PC-3 (cell line): Measurements from ENCODE around the gene RMND5B. TPM values are rescaled to one million over a fixed set of nuclear protein-coding genes. Genes with fewer than 3 reads are reported as not detected.
A peak's percentile ranks its signal among the peaks of the same experiment; 100 is the strongest.

ENCODE experiments used
- ATAC-seq: fragments of 200-7000 bp; cut with Tn5 transposase; 2 replicates; pipeline ENCODE4 v1.9.1; 2020; ENCODE audit warnings: mild to moderate bottlenecking, moderate library complexity
- Bru-seq: library from RNA; stranded (reverse); fragments of 400-500 nt; gene quantifications from one replicate; lab custom pipeline; 2021; lab: Mats Ljungman, UMichigan
- BruChase-seq, 2 experiments: library from RNA; stranded (reverse); fragments of 400-500 nt; gene quantifications; one replicate each; lab custom pipeline; 2021; lab: Mats Ljungman, UMichigan
- BruUV-seq: library from RNA; stranded (reverse); fragments of 400-500 nt; replicated peaks from 2 replicates; lab custom pipeline; 2021; lab: Mats Ljungman, UMichigan
- CTCF ChIA-PET: fragments of 300-600 bp; sonication (Branson Sonifier 250); formaldehyde crosslinking; loops from one replicate; lab custom pipeline; 2022; ENCODE audit warnings: antibody characterized with exemption; lab: Charles Lee
- POLR2A ChIA-PET: fragments of 300-600 bp; sonication (Branson Sonifier 250); formaldehyde crosslinking; loops from one replicate; lab custom pipeline; 2022; ENCODE audit warnings: antibody characterized with exemption; ENCODE audit not compliant: unreplicated experiment; lab: Charles Lee
- DNase-seq: peaks from one replicate; pipeline ENCODE4 v3.0.0-alpha.2; 2015
- H2AFZ ChIP-seq: fragments of 300-600 bp; sonication (generic); 2 replicates; pipeline ENCODE4 v1.6.0; 2016; ENCODE audit warnings: antibody characterized with exemption, low read length
- H3F3A ChIP-seq: fragments of 300-600 bp; sonication (generic); one replicate; pipeline ENCODE4 v1.6.0; 2017; ENCODE audit warnings: antibody characterized with exemption, low read length, control low read depth, mild to moderate bottlenecking; ENCODE audit not compliant: unreplicated experiment
- H3K27ac ChIP-seq: fragments of 300-600 bp; sonication (generic); 2 replicates; pipeline ENCODE4 v1.5.1; 2016; ENCODE audit warnings: mild to moderate bottlenecking, low read length
- H3K27me3 ChIP-seq: fragments of 300-600 bp; sonication (generic); 2 replicates; pipeline ENCODE4 v1.6.1; 2016; ENCODE audit warnings: low read length, mixed read lengths
- H3K36me3 ChIP-seq: fragments of 300-600 bp; sonication (generic); 2 replicates; pipeline ENCODE4 v1.6.1; 2016; ENCODE audit warnings: low read depth, mixed run types, low read length, mixed read lengths
- H3K4me1 ChIP-seq: fragments of 300-600 bp; sonication (generic); 2 replicates; pipeline ENCODE4 v1.5.1; 2016; ENCODE audit warnings: low read length; ENCODE audit not compliant: insufficient read depth
- H3K4me2 ChIP-seq: fragments of 300-600 bp; sonication (generic); 2 replicates; pipeline ENCODE4 v1.6.0; 2016; ENCODE audit warnings: low read length
- H3K4me3 ChIP-seq: fragments of 300-600 bp; sonication (generic); 2 replicates; pipeline ENCODE4 v1.5.1; 2016; ENCODE audit warnings: mild to moderate bottlenecking, low read length, mixed read lengths
- H3K79me2 ChIP-seq: fragments of 300-600 bp; sonication (generic); 2 replicates; pipeline ENCODE4 v1.6.1; 2017; ENCODE audit warnings: low read length, mixed read lengths
- H3K9ac ChIP-seq: fragments of 300-600 bp; sonication (generic); 2 replicates; pipeline ENCODE4 v1.6.0; 2016; ENCODE audit warnings: mild to moderate bottlenecking, low read length
- H3K9me2 ChIP-seq: fragments of 300-600 bp; sonication (generic); replicated peaks from 2 replicates; pipeline ENCODE4 v1.6.1; 2016; ENCODE audit warnings: mixed run types, low read length, mixed read lengths
- H3K9me3 ChIP-seq: fragments of 300-600 bp; sonication (generic); 2 replicates; pipeline ENCODE4 v1.6.1; 2016; ENCODE audit warnings: low read length, mixed read lengths
- H4K20me1 ChIP-seq: fragments of 300-600 bp; sonication (generic); 2 replicates; pipeline ENCODE4 v1.6.1; 2016; ENCODE audit warnings: low read length, mixed read lengths
- CTCF ChIP-seq: fragments of 300-600 bp; sonication (generic); conservative IDR thresholded peaks from 2 replicates; pipeline ENCODE4 v1.5.1; 2017; ENCODE audit warnings: antibody characterized with exemption, low read depth, mild to moderate bottlenecking, low read length
- EZH2 ChIP-seq: fragments of 300-600 bp; sonication (generic); IDR thresholded peaks from one replicate; pipeline ENCODE4 v1.6.1; 2017; ENCODE audit warnings: antibody characterized with exemption, mild to moderate bottlenecking, low read length; ENCODE audit not compliant: unreplicated experiment
- EZH2phosphoT487 ChIP-seq: fragments of 300-600 bp; sonication (generic); IDR thresholded peaks from 2 replicates; pipeline ENCODE4 v1.6.1; 2018; ENCODE audit warnings: mild to moderate bottlenecking, antibody characterized with exemption, low read length, borderline replicate concordance
- intact Hi-C: fragments of 100-400 bp; cut with micrococcal nuclease; formaldehyde crosslinking; loops from 2 replicates; pipeline ENCODE4 v1.9.0; 2023
- long read RNA-seq: library from polyadenylated mRNA; unstranded; transcript quantifications from one replicate; pipeline ENCODE4 v2.0.0, GENCODE V29; 2021; ENCODE audit not compliant: unreplicated experiment
- total RNA-seq: library from RNA; depleted of rRNA; stranded (reverse); fragments of >200 nt; gene quantifications from 2 replicates; pipeline ENCODE4 v1.2.3, GENCODE V29; 2014; rRNA removed

The RMND5B gene
- total RNA-seq: 33.2 and 36.4 TPM in 2 replicates
- percentile 76 among the genes with signal in this experiment for Bru-seq, nascent RNA
- percentile 77 among the genes with signal in this experiment for BruChase-seq, experiment 1, labeled RNA remaining after a 6-hour chase
- BruChase-seq, experiment 2, labeled RNA remaining after a 2-hour chase: percentile 76 among the genes with signal in this experiment
- long read RNA-seq, transcript RMND5B-201 (11 exons, 1,929 nt): major isoform, 31 of 145 reads
- long read RNA-seq, partial matches to known transcripts: 53 of 145 reads
- long read RNA-seq, other reads (novel, unspliced or antisense): 59 of 145 reads

- peak within 1 kb of the TSS; percentile 90 for H3K4me2 ChIP-seq
- peak within 1 kb of the TSS; percentile 100 for H3K4me3 ChIP-seq
- H3K9me2 ChIP-seq: no peaks in the 10 kb centered on the region
- intact Hi-C loops: loop anchor here (1.0 kb wide), 1 partner anchor 22 kb away; the partner anchor contains the start of gene NHP2
- no peaks in the 10 kb centered on the region for H3K9me3 ChIP-seq
- H3F3A ChIP-seq: no peaks in the 10 kb centered on the region
- H3K36me3 ChIP-seq: no peaks in the 10 kb centered on the region
- POLR2A ChIA-PET: no interaction called here
- TF ChIP-seq EZH2phosphoT487: no peak
- no peak for TF ChIP-seq EZH2
- no peak for TF ChIP-seq CTCF
- peak within 1 kb of the TSS; percentile 43 for H3K27ac ChIP-seq
- peaks cover 22% of the 10 kb centered on the region for H3K79me2 ChIP-seq
- H4K20me1 ChIP-seq: no peaks in the 10 kb centered on the region
- no TSS peak for BruUV-seq
- peak within 1 kb of the TSS; percentile 88 for H2AFZ ChIP-seq
- H3K9ac ChIP-seq: peak within 1 kb of the TSS; percentile 88
- CTCF ChIA-PET: no interaction called here
- DNase-seq (peak; percentile 87), ATAC-seq (peak; percentile 88)
- no peaks in the 10 kb centered on the region for H3K27me3 ChIP-seq
- H3K4me1 ChIP-seq: peaks cover 16% of the 10 kb centered on the region; the same call in 1 of the 2 replicates
These were observed at the start of gene RMND5B for GRCh38 chr5:178130576-178131445. Gene RMND5B, plus strand, starts transcription at chr5:178131014. Its CDS starts 7,106 bp downstream, at chr5:178138120.

DNA sequence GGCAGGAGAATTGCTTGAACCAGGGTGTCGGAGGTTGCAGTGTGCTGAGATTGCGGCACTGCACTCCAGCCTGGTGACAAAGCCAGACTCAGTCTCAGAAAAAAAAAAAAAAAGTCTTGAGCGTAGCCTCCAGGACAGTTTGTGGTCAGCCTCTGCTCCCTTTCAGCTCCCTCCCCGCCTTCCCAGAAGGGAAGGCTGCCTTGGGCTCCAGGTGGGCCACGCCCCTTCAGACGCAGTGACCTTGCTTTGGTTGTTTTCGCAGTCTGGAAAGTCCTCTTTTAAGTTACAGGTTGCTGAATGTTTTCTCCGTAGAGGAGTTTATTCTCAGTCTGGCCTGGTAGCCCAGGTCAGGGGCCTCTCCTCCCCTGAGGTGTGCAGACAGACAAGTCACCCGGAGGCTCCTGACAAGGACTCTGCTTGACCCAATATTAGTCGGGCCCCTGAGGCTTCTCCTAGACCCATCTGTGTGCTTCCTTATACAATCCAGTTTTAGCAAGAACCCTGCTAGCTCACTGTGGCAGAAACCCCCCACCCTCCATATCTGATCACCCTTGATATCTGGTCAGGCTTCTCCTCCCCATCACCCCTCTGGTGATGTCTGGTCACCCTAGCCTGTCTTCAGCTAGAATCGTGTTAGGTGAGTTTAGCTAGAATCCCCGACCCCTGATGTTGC lies 49.1 kb upstream of the RMND5B start:
- POLR2A ChIA-PET: no interaction called here
- Histone ChIP-seq H3K4me2 (no peak overlapping the region), H3K27ac (no peak overlapping the region), H3F3A (peaks cover 5% of the 10 kb centered on the region), H3K9me2 (no peaks in the 10 kb centered on the region), H4K20me1 (no peaks in the 10 kb centered on the region), H3K4me3 (no peak overlapping the region), H2AFZ (no peak overlapping the region), H3K27me3 (peaks cover 15% of the 10 kb centered on the region), H3K79me2 (no peaks in the 10 kb centered on the region), H3K9ac (no peak overlapping the region), H3K9me3 (no peaks in the 10 kb centered on the region), H3K36me3 (no peaks in the 10 kb centered on the region), H3K4me1 (peaks cover 22% of the 10 kb centered on the region)
- intact Hi-C loops: no loop called here
- TF ChIP-seq CTCF (no peak), EZH2 (no peak), EZH2phosphoT487 (no peak)
- no peak for ATAC-seq
- no peak for DNase-seq
- BruUV-seq: no TSS peak
- CTCF ChIA-PET: no interaction called here
